ENCODE data around the gene SART1.

SART1 gene, protein sequence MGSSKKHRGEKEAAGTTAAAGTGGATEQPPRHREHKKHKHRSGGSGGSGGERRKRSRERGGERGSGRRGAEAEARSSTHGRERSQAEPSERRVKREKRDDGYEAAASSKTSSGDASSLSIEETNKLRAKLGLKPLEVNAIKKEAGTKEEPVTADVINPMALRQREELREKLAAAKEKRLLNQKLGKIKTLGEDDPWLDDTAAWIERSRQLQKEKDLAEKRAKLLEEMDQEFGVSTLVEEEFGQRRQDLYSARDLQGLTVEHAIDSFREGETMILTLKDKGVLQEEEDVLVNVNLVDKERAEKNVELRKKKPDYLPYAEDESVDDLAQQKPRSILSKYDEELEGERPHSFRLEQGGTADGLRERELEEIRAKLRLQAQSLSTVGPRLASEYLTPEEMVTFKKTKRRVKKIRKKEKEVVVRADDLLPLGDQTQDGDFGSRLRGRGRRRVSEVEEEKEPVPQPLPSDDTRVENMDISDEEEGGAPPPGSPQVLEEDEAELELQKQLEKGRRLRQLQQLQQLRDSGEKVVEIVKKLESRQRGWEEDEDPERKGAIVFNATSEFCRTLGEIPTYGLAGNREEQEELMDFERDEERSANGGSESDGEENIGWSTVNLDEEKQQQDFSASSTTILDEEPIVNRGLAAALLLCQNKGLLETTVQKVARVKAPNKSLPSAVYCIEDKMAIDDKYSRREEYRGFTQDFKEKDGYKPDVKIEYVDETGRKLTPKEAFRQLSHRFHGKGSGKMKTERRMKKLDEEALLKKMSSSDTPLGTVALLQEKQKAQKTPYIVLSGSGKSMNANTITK
- 91.3 to 151 (median 112) reads per million in 3 experiments for total RNA-seq

DNA sequence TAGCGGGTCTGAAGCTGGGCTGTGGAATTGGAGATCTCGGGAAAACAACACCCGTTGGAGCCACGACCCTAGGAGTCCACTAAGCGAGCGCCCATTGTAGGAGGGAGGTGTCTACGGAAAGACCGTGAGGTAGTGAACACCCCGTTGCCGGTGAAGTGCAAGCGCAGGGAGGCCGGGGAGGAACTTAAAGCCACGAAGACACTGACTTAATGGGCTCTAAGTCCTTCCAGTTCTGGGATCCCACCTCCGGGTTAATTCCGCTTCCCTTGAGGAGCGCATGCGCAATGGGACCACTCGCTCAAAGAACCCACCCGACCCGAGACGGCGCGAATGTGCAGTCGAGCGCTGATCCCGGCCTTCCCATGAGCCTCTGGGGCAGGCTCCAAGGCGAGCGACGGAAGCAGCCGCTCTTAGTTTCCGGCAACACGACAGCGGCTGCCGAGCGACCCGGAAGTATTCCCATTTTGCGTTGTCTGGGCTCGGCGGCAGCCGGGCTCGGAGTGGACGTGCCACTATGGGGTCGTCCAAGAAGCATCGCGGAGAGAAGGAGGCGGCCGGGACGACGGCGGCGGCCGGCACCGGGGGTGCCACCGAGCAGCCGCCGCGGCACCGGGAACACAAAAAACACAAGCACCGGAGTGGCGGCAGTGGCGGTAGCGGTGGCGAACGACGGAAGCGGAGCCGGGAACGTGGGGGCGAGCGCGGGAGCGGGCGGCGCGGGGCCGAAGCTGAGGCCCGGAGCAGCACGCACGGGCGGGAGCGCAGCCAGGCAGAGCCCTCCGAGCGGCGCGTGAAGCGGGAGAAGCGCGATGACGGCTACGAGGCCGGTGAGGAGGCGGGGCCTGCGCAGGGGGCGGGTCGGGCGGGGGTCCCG is at the start of gene SART1:
Gene SART1 (plus strand): TSS at position 468 of the 874 bp plus-strand sequence. CDS start 47 bp downstream, at position 515.
- peak; percentile 95 for DNase-seq

DNA sequence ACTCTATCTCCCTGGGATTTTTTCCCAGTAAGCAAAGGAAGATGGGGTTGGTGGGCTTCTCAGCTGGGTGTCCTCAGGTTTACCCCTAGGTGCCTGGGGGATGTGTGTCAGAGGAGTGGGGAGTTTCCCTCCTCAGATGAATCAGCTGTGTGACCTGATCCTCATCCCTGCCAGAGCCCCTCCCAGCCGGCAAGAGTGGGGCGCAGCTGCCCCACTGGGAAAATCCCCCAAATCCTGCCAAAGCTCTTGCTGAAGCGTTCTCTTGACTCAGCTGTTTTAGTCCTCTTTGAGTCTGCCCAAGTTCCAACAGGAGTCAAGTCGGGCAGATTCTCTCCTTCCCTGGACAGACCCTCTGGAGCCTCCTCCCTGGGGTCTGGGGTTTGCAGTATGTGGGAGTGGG is 48.7 kb upstream of the SART1 start:
- no peak for DNase-seq

DNA sequence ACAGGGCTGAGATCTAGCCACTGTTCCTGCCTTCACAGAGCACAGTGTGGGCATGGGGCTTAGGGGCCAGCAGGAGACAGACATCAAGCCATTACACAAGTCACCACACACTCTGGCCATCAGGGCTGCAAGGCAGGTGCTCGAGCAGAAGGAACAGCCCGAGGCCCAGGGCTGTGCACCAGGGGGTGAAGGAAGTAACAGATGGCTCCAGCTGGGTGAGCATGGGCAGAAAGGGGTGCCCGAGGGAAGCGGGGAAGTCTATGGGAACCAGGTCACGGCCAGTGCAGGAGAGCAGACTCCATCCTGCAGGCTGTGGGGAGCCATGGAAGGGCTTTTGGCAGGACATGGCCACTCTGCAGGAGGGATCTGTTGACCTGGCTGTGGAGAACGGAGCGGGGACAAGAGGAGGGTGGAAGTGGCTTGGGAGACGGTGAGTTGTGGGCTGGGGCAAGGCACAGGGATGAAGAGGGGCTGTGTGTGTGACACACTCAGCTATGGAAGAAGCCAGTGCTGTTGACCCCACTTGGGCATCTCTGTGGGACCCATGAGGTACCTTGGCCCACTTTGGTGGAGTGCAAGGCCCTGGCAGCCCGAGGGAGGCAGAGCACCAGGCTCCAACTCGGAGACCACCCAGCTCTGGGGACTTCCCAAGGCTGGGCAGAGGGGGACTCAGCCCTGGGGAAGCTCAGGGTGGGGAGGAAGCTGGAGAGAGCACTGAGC is 46.3 kb upstream of the SART1 start:
- no peak for DNase-seq

DNA sequence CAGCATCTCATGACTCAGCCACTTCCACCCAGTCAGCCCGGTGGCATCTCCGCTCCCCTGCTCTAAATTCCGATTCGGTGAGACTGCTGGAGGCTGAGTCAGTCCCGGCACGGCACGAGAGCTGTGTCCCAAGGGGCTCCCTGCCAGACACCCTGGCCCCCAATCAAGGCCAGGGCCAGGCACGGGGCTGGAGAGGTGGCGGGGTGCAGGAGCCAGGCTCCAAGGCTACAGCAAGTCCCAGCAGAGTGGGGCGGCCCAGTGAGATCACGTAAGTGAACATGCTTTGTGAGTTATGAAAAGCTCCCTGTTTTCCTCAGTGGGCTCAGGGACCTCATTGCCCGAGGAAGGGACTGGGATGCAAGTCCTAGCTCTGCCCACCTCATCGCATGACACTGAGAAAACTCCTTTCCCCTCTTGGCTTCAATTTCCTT is 45.7 kb upstream of the SART1 start:
- DNase-seq = no peak

DNA sequence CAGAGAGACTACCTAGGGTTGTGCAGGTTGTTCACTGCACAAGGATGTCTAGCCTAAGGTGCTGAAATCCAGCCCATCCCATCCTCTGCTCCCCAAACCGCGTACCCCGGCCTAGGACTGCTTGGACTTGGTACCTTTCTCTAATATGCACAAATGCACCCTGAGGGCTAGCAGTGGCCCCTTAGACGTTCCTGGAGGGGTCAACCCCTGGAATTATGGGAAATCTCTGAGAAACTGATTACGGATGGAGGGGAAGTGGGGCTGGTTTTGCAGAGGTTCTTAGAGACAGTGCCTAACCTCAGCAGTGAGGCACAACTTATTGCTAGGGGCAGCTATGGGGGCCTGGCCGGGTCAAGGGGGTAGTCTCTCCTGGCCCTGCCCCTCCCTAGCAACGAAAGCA is 45.1 kb upstream of the SART1 start:
- DNase-seq = no peak

DNA sequence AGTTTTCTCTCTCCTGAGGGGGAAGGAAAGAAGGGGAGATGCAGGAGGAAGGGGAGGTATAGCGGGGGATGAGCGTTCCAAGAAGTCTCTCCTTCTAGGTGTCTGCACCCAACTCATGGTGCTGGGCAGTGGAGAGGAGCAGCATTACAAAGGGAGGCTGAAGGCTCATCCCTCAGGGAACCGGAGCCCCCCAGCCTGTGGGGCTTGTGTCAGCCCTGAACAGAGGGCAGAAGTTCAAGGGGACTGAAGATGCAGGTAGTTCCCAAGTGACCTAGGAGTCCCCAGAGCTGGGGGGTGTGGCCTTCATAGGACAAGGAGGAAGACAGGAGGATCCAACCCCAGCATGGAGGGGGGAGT is 44.5 kb upstream of the SART1 start:
- no peak for DNase-seq

DNA sequence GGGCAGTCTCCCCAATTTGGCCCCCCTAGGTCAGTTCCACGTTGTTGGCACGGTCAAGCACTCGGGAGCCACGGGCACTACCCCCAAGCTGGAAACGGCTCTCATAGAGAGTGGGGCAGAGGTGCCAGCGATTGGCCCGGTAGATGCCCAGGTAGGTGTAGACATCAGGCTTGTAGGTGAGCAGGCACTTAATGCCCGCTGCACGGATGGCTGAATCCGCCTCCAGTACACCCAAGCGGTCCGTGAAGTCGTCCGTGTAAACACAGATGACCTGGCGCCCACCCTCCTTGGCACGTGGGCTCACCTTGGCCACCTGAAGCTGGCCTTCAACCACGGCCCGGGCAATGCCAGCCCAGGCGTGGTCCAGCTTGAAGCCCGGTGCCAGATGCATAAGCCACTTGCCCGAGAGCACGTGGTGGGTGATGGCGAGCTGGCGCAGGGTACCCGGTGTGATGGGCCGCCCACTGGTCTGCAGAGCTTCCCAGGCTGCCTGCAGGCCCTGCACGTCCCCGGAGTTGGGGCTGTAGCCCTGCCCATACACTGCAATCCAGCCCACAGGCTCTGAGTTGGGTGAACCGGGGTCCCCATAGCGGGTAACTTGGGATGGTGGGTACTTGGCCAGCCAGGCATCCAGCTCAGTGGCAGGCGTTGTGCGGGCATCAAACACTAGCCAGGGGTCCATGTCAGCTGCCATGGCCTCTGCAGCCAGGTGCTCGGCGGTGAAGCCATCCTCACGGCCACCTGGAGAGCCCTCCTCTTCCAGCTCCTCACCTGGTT is 43.9 kb upstream of the SART1 start:
- DNase-seq = no peak

DNA sequence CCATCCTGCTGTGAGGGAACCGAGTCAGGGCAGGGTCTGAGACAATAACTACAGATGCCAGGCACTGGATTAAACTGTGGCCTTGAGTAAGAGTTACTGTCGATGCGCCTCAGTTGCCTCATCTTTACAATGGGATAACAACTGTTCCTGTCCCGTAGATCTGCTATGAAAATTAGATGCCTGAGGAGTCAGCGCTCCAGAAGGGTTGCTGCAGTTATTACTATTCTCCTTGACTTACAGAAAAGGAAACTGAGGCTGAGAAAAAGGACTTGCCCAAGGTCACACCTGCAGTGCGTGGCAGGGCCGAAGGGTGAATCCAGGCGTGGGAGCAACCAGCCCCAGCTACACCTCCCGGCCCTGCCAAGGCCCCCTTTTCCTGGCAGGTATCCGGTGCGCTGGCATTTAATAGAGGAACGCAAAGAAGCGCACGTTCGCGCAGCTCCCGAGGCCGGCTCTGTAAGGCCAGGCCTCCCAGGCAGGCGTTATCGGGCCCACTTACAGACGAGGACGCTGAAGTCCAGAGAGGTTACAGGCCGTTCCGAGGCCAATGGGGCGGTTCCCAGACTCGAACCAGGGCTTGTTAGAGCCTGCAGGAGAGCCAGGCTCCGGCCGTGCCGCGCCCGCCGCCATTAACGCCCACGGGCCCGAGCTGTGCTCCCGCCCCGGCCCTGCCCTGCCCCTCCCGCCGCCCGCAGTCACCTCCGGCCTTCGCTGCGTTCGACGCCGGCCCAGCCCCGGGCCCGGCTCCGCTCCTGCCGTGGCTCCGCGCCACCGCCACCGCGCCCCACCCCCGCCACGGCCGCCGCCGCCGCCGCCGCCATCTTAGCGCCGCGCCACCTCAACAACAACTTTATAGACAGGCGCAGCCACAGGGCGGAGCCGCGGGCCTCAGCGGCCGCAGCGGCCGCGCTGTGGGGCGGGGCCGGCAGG is 43.1 kb upstream of the SART1 start, which contains the start of gene C11orf68:
Gene C11orf68 (minus strand): TSS at position 852 of the 930 bp plus-strand sequence. CDS start 31 bp downstream, at position 821.
- DNase-seq = no peak

DNA sequence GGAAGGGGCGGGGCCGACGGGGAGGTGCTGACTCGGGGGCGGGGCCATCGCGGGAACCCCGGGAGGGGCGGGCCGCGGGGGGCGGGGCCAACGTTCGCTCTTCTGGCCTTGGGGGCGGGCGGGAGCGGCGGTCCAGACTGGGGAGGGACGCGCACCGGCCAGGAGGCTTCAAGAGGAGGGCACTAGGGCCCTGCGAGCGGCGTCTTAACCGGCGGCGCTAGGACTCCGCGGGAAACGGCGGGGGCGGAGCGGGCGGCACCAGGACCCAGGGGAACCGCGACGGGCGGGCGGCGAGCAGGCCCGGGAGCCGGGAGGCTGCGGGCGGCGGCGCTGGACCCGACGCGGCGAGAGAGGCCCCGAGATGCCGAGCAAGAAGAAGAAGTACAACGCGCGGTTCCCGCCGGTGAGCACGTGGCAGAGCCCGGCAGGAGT is 42.4 kb upstream of the SART1 start, which contains the start of gene DRAP1:
Gene DRAP1 (plus strand): TSS at position 286 of the 432 bp plus-strand sequence. CDS start 76 bp downstream, at position 362.
- peak; percentile 97 for DNase-seq

DNA sequence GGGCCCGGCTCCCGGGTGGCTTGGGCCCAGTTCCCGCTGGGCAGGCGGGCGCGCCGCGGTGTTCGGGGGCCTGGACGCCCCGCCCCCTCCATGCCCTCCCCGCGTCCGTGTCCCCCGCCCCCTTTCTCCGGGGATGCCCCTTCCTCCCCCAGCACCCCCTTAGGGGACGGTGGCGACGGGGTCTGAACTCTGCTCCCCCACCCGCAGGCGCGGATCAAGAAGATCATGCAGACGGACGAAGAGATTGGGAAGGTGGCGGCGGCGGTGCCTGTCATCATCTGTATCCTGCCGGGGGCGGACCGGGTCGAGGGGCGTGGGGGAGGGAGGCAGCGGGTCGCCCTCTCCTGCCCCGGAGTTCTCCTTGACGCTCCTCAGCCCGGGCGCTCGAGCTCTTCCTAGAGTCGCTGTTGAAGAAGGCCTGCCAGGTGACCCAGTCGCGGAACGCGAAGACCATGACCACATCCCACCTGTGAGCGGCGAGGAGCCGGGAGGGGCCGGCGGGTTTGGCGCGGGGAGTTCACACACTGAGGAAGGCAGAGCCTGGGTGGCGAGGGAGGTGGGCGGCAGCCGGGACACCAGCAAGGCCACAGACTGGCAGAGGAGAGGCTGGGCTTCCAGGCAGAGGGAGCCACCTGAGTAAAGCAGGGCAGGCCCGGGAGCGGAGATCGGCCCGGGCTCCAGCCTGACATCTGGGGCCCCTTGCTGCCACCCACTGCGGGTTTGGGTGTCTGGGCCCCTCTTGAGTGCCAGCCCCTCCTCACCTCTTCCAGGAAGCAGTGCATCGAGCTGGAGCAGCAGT is 41.8 kb upstream of the SART1 start:
- DNase-seq = no peak

DNA sequence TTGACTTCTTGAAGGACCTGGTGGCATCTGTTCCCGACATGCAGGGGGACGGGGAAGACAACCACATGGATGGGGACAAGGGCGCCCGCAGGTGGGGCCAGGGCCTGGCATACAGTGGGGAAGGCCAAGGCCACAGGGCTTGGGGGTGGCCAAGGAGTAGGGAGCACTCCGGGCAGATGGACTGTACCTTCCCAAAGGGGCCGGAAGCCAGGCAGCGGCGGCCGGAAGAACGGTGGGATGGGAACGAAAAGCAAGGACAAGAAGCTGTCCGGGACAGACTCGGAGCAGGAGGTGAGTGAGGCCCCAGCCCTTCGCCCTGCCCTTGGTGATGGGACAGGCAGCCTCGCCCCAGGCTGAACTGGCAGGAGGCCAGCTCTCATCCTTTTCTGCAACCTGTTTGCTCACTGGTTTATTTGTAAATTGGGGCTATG is 41.1 kb upstream of the SART1 start:
- no peak for DNase-seq

DNA sequence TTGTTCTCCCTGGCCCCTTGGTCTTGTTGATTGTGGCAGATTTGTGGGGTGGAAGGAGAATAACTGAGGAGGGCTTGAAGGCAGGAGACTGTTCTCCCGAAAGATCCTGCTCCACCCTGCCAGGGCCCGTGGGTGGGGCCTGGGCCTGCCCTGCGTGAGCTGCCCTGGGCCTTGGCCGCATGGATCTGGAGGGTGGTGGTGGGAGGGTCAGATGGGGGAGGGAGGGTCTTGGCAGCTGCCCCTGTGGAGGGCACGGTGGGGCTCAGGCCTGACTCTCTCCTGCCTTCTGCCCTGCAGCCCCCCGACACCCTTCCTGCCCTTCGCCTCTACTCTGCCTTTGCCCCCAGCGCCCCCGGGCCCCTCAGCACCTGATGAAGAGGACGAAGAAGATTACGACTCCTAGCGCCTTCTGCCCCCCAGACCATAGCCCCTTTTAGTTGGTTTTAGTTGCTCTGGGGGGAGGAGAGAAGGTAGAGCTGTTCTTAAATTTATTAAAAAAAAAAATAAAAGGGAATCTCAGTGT is 40.4 kb upstream of the SART1 start:
- no peak for DNase-seq

DNA sequence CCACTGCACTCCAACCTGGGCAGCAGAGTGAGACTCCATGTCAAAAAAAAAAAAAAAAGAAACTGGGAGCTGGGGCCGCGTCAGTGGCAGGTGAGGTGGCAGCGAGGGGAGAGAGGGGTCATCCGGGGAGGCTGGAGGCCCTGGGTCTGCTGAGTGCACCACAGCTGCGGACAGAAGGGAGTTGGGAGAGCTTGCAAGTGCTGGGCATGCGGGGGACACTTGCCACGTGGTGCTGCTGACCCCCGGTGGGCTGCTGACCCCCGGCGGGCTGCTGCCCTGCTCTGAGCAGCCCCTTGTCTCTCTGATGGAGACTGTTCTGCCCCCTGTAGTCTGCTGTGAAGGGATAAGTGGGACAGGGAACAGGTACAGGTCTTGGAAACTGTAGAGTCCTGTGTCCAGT is 39.7 kb upstream of the SART1 start:
- DNase-seq = no peak

DNA sequence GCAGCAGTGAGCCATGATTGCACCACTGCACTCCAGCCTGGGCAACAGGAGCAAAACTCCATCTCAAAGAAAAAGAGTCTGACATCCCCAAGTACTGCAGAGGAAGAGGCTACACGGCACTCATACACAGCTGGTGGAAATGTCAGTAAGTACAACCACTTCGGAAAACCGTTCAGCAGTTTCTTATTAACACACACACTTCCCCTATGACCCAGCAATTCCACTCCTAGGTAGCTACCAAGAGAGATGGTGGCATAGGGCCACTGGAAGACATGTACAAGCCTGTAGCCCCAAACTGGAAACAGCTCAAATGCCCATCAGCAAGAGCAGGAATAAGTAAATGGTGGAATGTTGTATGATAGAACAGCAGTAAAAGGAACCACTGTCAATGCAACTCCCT is 39.0 kb upstream of the SART1 start:
- DNase-seq = no peak

DNA sequence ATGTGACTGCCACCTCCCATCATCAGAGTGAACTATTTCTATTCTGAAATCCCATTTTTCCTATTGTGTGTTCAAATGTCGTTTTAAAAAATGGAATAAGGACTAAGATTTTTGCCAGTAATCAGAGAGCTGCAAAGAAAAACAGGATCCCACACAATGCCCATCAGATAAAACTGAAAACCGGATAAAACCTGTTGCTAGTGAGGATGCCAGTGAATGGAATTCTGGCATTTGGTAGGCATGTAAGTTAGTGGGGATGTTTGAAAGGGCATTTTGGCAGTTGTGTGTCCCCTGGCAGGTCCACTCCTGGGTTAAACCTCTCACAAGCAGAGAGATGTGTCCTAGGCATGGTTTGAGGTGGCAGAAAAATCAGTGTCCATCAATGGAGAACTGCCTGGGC is 36.1 kb upstream of the SART1 start:
- DNase-seq = no peak

DNA sequence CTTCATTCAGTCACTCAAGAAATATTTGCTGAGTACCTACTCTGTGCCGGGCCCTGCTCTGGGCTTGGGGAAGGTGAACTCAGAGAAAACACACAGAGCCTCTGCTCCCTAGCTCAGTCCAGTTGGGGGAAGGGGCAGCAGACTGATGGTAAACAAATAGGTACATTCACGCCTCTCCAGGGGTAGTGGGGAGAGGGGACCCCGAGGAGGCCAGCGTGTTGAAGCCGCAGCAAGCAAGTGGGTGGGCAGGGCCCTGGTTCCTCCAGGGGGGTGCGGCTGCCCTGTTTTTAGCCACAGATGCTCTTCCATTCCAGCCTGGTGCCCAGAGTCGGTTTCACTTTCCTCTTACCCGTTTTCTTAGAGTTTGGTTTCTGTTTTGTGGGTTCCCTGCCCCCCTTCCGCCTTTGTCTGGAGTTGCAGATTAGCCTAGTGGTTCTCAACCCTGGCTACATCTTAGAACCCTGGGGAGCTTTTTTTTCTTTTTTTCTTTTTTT is 33.6 kb upstream of the SART1 start:
- peak; percentile 80 for DNase-seq

DNA sequence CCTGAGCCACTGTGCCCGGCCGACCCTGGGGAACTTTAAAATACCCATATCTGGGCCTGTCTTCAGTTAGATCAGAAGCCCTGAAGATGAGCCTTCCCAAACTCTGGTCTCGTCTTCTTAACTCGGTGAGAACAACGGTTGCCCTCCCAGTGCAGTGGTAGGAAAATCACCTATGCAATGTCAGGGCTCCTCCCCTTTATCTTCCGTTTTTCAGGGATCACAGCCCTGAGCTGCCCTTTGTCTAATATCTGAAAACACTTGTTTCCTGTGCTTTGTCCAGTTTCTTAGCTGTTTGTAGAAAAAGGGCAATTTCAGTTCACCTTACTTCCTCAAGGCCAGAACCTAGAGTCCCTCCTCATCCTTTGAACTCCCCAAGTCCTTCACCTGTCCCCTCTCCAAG is 32.9 kb upstream of the SART1 start:
- no peak for DNase-seq

DNA sequence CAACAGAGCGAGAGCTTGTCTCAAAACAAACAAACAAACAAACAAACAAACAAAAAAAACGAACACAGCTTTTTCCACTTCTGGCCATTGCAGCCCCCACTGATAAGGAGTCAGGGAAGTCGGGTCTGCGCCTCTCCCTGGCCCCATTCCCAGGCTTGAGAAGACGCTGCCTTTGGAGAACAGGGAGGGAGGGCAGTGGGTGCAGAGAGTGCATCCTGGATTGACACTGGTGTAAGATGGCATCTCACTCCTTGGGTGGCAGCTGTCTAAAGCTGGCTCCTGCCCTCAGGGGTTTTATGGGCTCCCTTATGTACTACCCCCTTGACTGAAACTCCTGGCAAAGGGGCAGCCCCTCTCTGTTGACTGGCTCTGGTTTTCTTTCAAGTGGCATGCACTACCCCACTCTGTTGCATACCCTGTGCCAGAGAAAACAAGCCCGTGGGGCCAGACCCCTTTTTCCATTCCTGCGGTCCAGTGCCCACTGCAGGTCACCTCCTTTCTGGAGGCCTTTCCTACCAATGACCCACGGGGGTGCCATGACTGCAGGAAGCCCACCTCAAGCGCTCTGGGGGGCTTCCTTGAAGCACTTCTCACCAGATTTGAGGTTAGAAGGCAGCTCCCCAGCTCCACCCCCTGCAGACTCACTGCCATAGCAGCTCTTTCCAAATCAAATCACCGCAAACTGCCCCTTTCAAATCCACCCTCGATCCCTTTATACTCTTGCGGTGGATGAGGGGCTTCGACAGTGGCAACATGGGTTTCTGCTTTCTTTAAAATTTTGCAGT is 29.6 kb upstream of the SART1 start:
- DNase-seq = no peak

Measured in central memory CD4-positive, alpha-beta T cell (primary cell).